IPS DF 4.7 (cell line): ENCODE measurements around the gene EFNA2.
"Not testable (repeated sequence)": the region's sequence is repeated elsewhere in the genome, so short reads cannot be mapped to it uniquely, and the experiment has no call there.

ENCODE experiments used
- DNase-seq: peaks from one replicate; pipeline ENCODE4 v3.0.0-alpha.2; 2013; ENCODE audit warnings: low spot score; ENCODE audit errors: extremely low read depth

EFNA2 gene

DNA sequence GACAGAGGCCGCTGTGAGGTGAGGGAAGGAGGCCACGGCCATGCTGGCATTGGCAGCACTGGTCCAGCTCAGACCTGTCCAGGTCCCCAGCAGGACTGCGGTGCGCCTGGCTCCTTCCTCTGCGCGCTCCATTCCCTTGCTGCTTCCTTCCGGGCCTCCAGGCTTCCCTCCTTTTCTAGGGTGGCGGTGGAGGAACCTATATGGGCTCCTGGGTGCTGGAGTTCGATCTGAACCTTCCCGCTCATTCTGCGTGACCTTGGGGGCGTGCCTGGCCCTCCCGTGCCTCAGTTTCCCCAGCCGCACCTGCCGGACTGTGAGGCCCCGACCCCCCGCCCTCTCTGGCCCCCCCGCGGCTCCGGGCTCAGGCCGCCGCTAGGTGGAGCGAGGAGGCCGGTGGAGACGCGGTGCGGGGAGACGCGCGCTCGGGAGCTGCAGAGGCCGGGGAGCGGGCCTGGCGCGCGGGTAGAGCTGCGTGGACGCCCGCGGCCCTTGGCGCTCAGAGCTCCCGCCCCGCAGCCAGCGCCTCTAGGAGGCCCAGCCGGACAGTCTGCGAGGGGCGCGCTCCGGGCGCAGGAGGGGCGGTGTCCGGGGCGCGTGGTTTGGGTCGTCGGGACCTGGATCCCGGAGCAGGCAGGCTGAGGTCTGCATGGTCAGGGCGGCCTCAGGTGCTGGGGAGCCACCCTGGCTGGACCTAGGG, 29.9 kb downstream of the EFNA2 start:
- DNase-seq = no peak

DNA sequence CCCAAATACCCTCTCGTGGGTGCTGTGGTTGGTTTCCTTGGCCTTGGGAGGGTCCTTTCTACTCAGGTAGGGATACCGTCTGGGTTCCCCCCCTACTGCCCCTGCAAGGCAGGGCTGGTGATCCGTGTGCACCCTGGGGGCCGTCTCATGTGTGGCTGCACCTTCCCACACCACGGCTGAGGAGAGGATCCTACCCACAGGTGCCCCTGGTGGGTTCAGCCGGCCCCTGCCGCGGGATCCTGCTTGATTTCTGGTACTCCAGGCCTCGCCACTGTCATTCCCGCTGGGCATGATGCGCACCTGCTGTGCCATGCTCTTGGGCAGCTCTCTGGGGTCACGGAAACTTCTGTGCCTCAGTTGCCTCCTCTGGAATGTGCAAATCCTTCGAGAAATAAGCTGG, 30.8 kb downstream of the EFNA2 start:
- DNase-seq = no peak

DNA sequence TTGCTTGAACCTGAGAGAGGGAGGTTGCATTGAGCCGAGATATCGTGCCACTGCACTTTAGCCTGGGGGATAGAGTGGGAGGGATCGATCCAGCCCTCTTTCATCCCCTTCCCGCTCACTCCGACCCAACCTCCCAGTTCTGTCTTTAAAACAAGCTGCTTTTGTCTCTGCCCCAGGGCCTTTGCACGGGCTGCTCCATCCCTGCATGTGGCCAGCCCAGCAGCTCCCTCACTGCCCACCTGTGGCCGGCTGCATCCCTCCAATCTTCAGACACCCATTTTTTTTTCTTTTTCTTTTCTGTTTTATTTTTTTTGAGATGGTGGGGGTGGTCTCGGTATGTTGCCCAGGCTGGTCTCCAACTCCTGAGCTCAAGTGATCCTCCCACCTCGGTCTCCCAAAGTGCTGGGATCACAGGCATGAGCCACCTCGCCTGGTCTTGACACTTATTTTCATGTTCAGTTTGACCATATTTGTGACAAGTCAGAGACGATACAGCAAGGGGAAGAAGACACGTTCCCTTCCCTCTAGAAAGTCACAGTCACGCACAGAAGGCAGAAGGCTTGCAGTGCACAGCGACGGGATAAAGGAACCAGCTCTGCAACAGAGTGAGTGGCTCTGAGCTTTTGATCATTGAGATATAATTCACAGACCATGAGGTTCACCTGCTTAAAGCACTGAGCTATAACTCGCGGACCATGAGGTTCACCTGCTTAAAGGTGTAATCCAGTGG, 31.8 kb downstream of the EFNA2 start:
- no peak for DNase-seq

DNA sequence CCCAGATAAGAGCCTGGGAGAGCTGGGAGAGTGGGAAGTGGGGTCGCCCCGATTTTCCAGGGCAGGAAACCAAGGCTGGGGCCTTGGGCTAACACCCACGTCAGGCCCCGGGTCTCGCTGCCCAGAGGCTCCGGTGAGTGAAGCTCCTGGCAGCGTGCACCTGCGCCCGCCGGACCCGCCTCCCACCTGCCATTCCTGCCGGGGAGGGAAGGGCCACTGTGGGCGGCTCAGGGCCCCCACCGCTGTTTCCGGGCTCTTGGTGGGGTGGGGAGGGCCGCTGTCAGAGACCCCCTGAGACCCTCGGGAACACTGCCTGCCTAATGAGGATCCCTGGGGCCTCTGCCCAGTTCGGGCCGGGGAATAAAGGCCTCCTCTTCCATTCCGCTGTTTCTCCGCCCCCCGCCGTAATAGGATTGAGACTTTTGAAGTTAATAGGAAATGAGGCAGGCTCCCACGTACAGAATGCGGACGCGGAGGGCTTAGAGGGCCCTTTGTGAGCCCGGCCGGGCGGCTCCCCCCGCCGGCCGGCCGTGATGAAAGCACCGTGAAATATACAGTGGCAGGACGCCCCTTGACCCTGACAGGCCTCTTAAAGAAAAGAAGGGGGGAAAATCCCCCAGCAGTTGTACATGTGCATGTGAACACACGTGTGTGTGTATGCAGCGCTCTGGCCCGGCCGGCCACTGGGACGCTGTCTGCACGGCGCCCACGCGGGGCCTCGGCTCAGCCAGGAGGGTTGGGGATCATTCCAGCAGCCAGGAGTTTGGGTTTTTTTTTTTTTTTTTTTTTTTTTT, 33.2 kb downstream of the EFNA2 start:
- no peak for DNase-seq

DNA sequence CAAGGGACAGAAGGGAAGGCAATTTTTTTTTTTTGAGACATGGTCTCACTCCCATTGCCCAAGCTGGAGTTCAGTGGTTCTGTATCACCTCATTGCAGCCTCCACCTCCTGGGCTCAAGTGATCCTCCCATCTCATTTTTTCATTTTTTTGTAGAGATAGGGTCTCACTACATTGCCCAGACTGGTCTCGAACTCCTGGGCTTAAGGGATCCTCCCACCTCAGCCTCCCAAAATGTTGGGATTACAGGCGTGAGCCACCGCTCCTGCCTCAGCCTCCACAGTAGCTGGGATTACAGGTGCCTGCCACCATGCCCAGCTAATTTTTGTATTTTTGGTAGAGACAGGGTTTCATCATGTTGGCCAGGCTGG, 34.6 kb downstream of the EFNA2 start:
- not testable (repeated sequence) for DNase-seq

DNA sequence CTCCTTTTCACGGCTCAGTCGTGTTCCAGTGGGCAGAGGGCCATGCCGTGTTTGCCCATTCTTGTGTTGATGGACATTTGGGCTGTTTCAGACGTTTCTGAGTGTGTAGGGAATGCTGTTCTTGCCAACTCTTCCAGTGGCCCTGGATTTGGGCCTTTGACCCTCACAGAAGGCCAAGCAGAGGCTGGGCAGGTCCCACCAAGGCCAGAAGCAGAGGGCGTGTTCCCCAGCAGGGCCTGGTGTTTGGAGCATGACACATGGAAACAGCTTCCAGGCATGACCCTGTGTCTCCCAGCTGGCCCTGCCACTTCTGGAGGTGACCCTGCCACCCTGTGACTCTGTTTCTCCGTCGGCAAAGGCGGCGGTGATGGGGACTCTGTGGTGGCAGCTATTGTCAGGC, 35.9 kb downstream of the EFNA2 start:
- no peak for DNase-seq

DNA sequence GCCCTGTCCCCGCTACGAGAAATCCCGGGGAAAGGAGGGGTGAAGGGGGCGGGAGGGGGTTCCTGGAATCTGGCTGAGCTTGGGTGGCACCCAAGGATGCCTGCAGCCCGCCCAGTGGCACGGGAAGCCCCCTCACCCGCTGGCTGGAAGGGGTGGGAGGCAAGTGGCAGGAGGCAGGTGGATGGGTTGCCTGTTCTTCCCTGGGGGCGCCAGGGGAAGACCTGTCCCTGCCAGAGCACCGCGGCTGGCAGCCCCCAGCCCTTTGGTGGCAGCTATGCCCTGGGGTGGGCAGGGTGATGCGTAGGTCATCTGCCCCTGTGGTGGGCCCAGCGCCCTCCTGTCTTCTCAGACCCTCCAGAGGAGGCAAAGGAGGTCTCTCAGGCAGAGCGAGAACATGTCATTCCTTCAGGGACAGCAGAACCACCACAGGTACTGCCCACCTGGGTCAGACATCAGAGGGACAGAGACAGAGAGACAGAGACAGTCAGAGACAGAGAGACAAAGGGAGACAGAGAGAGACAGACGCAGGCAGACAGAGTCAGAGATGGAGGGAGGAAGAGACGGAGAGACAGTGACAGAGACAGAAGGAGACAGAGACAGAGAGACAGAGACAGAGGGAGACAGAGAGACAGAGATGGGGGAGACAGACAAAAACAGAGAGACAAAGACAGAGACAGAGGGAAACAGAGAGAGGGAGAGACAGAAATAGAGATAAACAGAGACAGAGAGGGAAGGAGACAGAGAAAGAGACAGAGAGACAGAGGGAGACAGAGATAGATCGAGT, 36.7 kb downstream of the EFNA2 start:
- no peak for DNase-seq

DNA sequence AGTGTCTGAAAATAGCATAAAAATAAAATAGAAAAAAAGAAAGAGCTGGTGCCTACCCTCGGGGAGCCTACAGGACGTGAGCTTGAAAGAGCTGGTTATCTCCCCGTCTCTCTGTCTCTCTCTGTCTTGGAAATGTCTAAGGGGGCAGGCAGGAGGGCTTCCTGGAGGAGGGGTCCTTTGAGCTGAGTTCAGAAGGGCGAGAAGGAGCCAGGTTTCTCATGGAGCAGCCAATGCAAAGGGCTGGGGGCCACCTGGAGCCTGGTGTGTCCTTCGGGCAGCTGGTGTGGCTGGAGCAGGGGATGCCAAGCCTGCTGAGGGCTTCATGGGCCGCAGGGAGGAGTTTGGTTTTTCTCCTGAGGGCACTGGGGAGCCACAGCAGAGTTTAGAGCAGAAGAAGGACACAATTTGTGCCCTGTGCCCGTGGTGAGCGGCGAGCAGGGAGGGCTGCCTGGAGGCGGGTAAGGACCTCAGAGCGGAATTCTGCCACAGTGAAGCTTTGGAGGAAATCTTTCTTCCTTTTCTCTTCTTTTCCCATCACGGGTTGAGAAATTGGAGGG, 38.7 kb downstream of the EFNA2 start:
- DNase-seq = no peak

DNA sequence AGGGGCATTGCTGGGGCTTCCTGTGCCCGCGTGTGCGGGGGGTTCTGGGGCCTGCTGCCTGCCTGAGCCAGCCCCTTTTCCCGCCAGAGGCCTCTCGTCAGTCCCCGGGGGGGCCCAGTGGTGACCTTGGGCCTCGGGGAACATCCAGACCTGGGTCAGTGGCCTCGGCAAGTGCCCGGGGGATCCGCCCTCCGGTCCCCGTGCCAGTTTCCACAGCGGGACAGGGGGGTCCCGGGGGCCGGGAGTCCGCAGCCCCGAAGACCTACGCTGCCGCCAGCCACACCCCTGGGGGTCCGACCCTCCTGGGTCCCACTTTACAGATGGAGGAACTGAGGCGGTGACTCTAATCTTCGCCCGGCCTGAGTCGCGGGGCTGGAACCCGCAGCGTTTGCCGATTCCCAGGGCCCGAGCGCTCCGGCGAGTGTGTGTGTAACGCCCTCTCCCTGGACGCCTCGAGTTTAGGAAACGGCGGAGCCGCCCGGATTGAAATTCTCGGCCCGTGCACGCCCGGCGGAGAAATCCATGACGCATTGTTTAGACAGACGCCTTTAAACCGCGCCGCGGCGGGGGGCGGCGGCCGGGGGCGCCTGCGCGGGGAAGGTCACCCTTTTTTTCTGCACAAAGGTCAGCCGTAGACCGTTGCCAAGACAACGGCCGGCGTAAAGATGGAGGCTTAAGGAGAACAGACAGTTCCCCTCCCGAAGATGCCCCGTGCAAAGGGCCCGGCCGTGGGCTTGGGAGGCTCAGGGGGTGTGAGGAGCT, 39.3 kb downstream of the EFNA2 start:
- DNase-seq = no peak

DNA sequence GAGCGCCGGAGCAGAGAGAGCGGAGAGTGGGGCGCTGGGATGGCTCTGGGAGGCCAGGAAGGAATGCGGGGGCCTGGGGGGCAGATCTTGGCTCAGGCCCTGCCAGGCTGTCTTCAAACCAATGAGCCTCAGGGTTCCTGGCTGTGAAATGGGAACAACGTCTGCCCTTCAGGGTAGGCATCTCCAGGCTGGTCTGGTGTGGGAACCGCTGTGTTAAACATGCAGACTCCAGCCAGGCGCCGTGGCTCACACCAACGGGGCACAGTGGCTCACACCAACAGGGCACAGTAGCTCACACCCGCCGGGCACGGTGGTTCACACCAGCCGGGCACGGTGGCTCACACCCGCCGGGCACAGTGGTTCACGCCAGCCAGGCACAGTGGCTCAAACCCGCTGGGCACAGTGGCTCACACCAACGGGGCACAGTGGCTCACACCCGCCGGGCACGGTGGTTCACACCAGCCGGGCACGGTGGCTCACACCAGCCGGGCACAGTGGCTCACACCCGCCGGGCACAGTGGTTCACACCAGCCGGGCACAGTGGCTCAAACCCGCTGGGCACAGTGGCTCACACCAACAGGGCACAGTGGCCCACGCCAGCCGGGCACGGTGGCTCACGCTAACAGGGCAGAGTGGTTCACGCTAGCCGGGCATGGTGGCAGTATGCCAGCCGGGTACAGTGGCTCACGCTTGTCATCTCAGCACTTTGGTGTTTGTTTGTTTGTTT, 40.1 kb downstream of the EFNA2 start:
- no peak for DNase-seq

DNA sequence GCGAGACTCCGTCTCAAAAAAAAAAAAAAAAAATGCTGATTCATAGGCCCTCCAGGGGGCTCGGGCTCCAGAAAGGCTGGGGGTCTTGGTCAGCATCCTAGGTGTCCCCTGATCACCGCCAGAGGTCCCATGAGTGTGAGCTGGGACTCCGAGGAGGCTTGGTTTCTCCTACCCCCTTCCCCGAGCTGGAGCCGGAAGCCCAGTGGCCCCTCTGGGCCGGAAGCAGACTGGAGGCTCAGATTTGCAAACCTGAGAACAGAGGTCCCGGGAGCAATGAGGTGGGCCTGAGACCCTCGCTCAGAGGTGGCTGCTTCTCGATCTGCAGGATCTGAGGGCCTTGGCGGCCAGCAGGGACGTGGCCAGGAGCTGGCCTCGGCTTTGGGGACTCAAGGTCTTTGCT, 41.5 kb downstream of the EFNA2 start:
- DNase-seq = no peak

DNA sequence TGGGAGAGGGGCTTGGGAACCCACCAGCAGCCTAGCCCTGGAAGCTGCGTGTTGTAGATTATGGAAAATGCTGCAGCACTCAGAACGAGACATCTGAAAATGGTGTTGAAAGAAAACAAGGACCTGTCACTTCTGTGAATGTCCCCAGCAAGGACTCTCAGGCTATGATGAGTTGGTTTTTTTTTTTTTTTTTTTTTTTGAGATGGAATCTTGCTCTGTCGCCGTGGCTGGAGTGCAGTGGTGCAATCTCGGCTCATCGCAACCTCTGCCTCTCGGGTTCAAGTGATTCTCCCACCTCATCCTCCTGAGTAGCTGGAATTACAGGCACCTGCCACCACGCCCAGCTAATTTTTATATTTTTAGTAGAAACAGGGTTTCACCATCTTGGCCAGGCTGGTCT, 46.5 kb downstream of the EFNA2 start:
- DNase-seq = not testable (repeated sequence)

DNA sequence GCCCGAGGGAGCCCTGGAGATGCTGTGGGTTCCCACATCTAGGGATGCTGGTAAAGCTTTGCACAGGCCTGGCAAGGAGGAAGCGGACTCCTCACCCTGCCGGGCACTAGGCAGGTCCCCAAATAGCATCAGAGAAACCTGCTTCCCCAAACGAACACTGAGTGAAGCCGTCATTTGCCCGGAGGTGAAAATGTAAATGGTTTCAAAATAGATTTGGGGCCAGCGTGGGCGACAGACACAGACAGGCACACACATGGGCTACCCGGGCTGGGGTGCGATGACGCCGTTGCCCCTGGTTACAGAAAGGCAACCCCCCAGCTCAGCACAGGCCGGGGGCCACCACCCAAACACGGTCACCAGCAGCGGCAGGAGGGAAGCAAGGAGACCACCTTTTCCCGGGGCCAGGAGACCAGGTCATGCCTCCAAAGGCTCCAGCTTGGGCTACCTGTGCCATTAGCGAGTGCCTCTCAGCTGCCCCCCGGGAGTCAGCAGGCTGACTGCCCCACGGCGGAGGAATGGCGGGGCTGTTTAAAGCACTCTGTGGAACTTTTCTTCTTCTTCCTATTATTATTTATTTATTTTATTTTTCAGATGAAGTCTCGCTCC, 50.5 kb downstream of the EFNA2 start:
- no peak for DNase-seq

DNA sequence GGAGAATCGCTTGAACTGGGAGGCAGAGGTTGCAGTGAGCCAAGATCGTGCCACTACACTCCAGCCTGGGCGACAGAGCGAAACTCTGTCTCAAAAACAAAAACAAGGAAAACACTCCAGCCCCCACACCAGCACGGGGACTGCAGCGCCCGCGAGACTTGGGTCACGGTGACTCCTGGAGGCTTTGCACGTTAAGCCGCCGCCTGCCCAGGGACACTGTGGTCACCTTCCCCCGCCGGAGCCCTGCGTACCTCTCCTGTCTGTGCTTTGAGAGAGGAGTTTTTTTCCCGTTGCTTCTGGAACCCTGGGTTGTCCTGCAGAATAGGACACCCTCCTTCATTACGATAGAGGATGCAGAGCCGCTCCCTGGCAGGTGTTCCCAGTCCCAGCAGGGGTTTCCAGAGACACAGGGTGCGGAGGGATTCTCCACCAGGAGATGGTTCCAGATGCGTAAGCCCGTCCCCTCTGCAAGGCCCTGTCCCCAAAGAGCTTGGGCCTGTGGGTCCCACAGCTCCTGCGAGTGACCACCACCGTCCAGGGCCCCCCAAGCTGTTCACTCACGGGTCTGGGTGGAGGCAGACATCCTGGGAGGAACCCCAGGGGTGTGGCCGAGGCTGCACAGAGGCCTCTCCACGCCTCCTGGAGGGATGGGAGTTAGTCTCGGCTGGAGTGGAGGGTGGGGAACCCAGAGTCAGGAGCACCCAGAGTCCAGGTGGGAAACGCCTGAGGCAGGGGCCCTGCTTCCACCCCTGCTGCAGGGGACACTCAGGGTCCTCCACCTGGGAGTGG, 55.2 kb downstream of the EFNA2 start:
- DNase-seq = no peak

DNA sequence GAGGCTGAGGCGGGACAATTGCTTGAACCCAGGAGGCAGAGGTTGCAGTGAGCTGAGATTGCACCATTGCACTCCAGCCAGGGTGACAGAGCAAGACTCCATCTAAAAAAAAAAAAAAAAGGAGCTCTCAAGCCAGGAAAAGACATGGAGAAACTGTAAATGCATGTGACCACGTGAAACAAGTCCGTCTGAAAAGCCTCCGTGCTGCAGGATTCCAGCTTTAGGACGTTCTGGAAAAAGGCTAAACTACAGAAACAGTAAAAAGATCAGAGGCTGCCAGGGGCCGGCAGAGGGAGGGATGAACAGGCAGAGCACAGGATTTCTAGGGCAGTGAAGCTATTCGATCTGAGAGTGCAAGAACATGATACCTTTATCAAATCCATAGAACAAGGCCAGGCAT, 57.4 kb downstream of the EFNA2 start:
- DNase-seq = no peak

DNA sequence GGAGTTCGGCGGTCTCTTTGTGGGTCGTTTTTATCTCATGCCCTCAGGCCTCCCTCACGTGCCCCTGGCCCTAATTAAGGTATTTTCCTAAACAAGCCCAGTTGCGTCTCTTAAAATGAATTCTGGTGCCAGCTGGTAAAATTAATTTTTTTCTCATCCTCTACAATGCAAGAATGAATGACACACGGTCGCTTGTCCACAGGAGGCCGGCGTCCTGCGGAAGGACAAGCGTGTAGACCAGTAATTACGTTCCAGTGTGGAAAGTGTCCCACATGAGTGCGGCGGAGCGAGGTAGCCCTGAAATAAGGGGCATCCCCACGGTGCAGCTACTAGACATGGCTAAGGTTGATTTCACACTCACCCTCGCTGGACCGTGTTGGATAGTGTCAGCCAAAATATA, 63.5 kb downstream of the EFNA2 start:
- no peak for DNase-seq

DNA sequence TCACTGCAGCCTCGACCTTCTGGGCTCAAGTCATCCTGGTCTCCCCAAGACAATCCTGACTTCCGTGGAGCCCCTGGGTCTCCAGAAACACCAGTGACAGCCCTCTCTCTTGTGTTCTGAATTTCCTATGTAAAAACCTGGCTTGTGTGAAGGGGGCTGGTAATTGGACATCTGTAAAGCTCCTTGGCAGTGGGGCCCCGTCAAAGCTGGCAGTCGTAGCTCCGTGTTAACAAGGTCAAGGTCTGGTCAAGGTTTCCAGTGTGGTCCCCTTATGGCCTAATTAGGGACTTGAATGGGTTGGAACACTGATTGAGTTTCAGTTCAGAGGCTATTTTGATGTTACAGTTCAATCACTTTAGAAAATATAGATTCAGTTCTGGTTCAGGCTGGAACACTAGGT, 65.2 kb downstream of the EFNA2 start:
- DNase-seq = no peak
